Measurements from ENCODE around the gene FRAT1.

DNA sequence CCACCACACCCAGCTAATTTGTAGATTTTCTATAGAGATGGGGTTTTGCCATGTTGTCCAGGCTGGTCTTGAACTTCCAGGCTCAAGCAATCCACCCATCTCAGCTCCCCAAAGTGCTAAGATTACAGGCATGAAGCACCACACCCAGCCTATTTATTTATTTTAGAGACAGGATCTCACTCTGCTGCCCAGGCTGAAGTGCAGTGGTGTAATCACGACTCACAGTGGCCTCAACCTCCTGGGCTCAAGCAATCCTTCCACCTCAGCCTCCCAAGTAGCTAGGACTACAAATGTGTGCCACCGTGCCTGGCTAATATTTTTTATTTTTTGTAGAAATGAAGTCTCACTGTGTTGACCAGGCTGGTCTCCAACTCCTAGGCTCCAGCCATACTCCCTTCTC is 22.3 kb downstream of the FRAT1 start:
- no peak for TF ChIP-seq RNF2 (IDR thresholded peaks at IDR 0.05; ENCODE audit: borderline replicate concordance, low read depth, low read length, missing control alignments, poor library complexity, severe bottlenecking)
- no peak for TF ChIP-seq SIN3A (conservative IDR thresholded peaks at IDR 0.05 in 1 of 2, IDR thresholded peaks at IDR 0.05 in 1 of 2; ENCODE audit: low read depth in 1 of 2, low read length in 2 of 2)
- TF ChIP-seq TBP (IDR thresholded peaks at IDR 0.05; ENCODE audit: low read depth, low read length): no peak
- TF ChIP-seq POLR2A (IDR thresholded peaks at IDR 0.05; ENCODE audit: control extremely low read depth in 1 of 2, low read depth in 2 of 2, low read length in 2 of 2): no peak
- TF ChIP-seq, protein P1, sequence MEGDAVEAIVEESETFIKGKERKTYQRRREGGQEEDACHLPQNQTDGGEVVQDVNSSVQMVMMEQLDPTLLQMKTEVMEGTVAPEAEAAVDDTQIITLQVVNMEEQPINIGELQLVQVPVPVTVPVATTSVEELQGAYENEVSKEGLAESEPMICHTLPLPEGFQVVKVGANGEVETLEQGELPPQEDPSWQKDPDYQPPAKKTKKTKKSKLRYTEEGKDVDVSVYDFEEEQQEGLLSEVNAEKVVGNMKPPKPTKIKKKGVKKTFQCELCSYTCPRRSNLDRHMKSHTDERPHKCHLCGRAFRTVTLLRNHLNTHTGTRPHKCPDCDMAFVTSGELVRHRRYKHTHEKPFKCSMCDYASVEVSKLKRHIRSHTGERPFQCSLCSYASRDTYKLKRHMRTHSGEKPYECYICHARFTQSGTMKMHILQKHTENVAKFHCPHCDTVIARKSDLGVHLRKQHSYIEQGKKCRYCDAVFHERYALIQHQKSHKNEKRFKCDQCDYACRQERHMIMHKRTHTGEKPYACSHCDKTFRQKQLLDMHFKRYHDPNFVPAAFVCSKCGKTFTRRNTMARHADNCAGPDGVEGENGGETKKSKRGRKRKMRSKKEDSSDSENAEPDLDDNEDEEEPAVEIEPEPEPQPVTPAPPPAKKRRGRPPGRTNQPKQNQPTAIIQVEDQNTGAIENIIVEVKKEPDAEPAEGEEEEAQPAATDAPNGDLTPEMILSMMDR (IDR thresholded peaks at IDR 0.05; ENCODE audit: control extremely low read depth in 1 of 3, insufficient read depth in 1 of 3, low read depth in 1 of 3, low read length in 3 of 3): no peak
- no peak for TF ChIP-seq MAFK (IDR thresholded peaks at IDR 0.05; ENCODE audit: low read depth, low read length)
- no peak for TF ChIP-seq JUN (IDR thresholded peaks at IDR 0.05; ENCODE audit: low read depth, low read length)
- no peak for TF ChIP-seq SRF (IDR thresholded peaks at IDR 0.05; ENCODE audit: low read depth, low read length)
- TF ChIP-seq USF2 (IDR thresholded peaks at IDR 0.05; ENCODE audit: low read length): no peak
- no peak for TF ChIP-seq TCF12 (IDR thresholded peaks at IDR 0.05; ENCODE audit: low read depth, low read length)
- no peak for TF ChIP-seq EZH2 (IDR thresholded peaks at IDR 0.05; ENCODE audit: low read depth, low read length, severe bottlenecking)
- TF ChIP-seq ATF3 (IDR thresholded peaks at IDR 0.05; ENCODE audit: insufficient read depth, low read depth, low read length): no peak
- TF ChIP-seq RBBP5 (IDR thresholded peaks at IDR 0.05; ENCODE audit: borderline replicate concordance, low read depth, low read length): no peak
- no peak for TF ChIP-seq JUND (IDR thresholded peaks at IDR 0.05; ENCODE audit: low read length)

Data from H1 (cell line).